GM19438 (cell line): ENCODE results near the gene RPS28.
"Not testable (repeated sequence)": the region's sequence is repeated elsewhere in the genome, so short reads cannot be mapped to it uniquely, and the experiment has no call there.

ENCODE experiments used
- ATAC-seq: cut with Tn5 transposase; IDR thresholded peaks from one replicate; pipeline ENCODE4 v1.9.1; 2021; ENCODE audit warnings: low read depth; ENCODE audit not compliant: unreplicated experiment

Gene RPS28

GRCh38 chr19:8340341-8341096, 19.2 kb downstream of the RPS28 start:
- ATAC-seq, result no peak

GRCh38 chr19:8341504-8341903, 20.2 kb downstream of the RPS28 start:
- not testable (repeated sequence) for ATAC-seq

GRCh38 chr19:8342316-8342683, 21.0 kb downstream of the RPS28 start:
- ATAC-seq, result no peak

GRCh38 chr19:8342684-8343482, 21.6 kb downstream of the RPS28 start, which contains the start of gene KANK3:
Gene KANK3 (minus strand): TSS chr19:8343262. CDS start chr19:8337828, 5,434 bp downstream.
- ATAC-seq, result peak; percentile 95

- ATAC-seq, result no peak
These were observed 22.2 kb downstream of the RPS28 start for GRCh38 chr19:8343483-8343844.

GRCh38 chr19:8349629-8350372, 28.5 kb downstream of the RPS28 start:
- not testable (repeated sequence) for ATAC-seq

GRCh38 chr19:8352134-8352827, 31.0 kb downstream of the RPS28 start:
- no peak for ATAC-seq

GRCh38 chr19:8352845-8353244, 31.5 kb downstream of the RPS28 start:
- ATAC-seq, result not testable (repeated sequence)

- no peak for ATAC-seq
These were observed 34.5 kb downstream of the RPS28 start for GRCh38 chr19:8355631-8356402.

GRCh38 chr19:8357007-8357521, 35.8 kb downstream of the RPS28 start:
- no peak for ATAC-seq

- no peak for ATAC-seq
These were observed 37.7 kb downstream of the RPS28 start for GRCh38 chr19:8358948-8359347.

GRCh38 chr19:8360196-8360595, 38.9 kb downstream of the RPS28 start:
- ATAC-seq, result no peak

GRCh38 chr19:8361921-8362793, 40.9 kb downstream of the RPS28 start:
- ATAC-seq, result no peak

GRCh38 chr19:8363803-8364771, 42.8 kb downstream of the RPS28 start, which contains the start of gene ANGPTL4:
Gene ANGPTL4 (plus strand): TSS chr19:8364155. CDS start chr19:8364322, 167 bp downstream.
- no peak for ATAC-seq

- no peak for ATAC-seq
These were observed 44.9 kb downstream of the RPS28 start for GRCh38 chr19:8366121-8366581.

- no peak for ATAC-seq
These were observed 45.6 kb downstream of the RPS28 start for GRCh38 chr19:8366961-8367326.

GRCh38 chr19:8367327-8368001, 46.2 kb downstream of the RPS28 start:
- no peak for ATAC-seq
